Measurements from ENCODE around the gene IGF2.

DNA sequence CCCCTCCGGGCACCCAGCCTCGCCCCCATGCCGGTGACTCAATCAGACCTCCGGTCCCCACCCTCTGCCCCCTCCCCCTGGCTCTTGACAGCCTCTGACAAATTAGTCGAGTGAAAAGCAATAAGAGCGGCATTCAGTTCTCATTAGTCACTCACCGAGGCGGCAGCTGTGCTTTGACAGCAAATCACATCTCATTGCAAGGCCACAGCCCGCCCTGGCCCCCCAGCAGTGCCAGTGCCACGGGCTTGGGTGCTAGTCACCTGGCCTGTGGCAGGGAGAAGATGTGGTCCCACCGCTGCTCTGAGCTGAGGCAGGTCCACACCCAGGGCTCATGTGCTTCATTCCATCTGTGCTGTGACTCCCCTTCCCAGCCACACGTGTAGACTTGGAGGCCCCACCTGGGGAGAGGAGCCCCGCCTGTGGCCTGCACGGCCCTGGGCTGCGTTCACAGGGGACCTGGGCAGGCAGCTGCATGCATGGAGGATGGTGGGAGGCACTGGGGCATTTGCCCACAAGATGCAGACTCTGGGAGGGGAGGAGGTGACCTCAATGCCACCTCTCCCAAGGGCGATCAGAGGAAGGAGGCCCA lies 39.8 kb upstream of the IGF2 start:
- TF ChIP-seq, protein P1, sequence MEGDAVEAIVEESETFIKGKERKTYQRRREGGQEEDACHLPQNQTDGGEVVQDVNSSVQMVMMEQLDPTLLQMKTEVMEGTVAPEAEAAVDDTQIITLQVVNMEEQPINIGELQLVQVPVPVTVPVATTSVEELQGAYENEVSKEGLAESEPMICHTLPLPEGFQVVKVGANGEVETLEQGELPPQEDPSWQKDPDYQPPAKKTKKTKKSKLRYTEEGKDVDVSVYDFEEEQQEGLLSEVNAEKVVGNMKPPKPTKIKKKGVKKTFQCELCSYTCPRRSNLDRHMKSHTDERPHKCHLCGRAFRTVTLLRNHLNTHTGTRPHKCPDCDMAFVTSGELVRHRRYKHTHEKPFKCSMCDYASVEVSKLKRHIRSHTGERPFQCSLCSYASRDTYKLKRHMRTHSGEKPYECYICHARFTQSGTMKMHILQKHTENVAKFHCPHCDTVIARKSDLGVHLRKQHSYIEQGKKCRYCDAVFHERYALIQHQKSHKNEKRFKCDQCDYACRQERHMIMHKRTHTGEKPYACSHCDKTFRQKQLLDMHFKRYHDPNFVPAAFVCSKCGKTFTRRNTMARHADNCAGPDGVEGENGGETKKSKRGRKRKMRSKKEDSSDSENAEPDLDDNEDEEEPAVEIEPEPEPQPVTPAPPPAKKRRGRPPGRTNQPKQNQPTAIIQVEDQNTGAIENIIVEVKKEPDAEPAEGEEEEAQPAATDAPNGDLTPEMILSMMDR (IDR thresholded peaks at IDR 0.05), result no peak
- TF ChIP-seq POLR2A (IDR thresholded peaks at IDR 0.05), result no peak

All from Peyer's patch (tissue), 4 donors.